ENCODE measurements around the gene ABHD17C.

DNA sequence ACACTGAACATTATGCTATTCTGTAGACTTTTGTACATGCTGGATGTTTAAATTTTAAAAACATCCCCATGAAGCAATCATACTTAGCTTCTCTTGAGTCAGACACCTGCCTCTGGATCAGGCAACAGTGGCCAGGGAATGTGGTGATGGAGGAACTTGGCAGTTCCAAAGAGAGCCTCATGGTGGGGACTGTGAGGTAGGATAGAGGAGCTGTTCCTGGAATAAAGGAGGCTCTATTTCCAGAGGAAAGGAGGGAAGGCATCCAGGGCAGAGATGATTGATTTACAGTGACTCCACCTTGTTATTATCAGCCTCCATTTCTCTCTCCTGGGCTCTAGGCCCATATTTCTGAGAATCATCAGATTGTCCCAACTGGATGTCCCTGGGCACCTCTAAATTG is 35.0 kb upstream of the ABHD17C start:
- TF ChIP-seq, protein P1, sequence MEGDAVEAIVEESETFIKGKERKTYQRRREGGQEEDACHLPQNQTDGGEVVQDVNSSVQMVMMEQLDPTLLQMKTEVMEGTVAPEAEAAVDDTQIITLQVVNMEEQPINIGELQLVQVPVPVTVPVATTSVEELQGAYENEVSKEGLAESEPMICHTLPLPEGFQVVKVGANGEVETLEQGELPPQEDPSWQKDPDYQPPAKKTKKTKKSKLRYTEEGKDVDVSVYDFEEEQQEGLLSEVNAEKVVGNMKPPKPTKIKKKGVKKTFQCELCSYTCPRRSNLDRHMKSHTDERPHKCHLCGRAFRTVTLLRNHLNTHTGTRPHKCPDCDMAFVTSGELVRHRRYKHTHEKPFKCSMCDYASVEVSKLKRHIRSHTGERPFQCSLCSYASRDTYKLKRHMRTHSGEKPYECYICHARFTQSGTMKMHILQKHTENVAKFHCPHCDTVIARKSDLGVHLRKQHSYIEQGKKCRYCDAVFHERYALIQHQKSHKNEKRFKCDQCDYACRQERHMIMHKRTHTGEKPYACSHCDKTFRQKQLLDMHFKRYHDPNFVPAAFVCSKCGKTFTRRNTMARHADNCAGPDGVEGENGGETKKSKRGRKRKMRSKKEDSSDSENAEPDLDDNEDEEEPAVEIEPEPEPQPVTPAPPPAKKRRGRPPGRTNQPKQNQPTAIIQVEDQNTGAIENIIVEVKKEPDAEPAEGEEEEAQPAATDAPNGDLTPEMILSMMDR (IDR thresholded peaks at IDR 0.05) = peak in 4 of 6 experiments; percentile 21 to 87 (median 70)
- TF ChIP-seq POLR2A (IDR thresholded peaks at IDR 0.05) = no peak
